Daoy (cell line): Measurements from ENCODE around the gene DOCK4. TPM values are rescaled to one million over a fixed set of nuclear protein-coding genes. Genes with fewer than 3 reads are reported as not detected.

ENCODE experiments used
- DNase-seq: peaks from one replicate; pipeline ENCODE4 v3.0.0-alpha.2; 2015; ENCODE audit warnings: low read depth
- total RNA-seq: library from RNA; depleted of rRNA; stranded (reverse); fragments of >200 nt; shearing (Covaris generic); gene quantifications from 2 replicates; pipeline ENCODE4 v1.2.3, GENCODE V29; 2014

DOCK4 gene
- total RNA-seq, 1 experiment from 2014 or later, result 17.2 TPM

GRCh38 chr7:111770116-111770515 is 436.1 kb downstream of the DOCK4 start:
- no peak for DNase-seq

GRCh38 chr7:111765751-111766643 is 440.2 kb downstream of the DOCK4 start:
- no peak for DNase-seq

- peak; percentile 31 for DNase-seq
Observed at GRCh38 chr7:111763221-111763801, 442.9 kb downstream of the DOCK4 start.

- DNase-seq, result no peak
Observed at GRCh38 chr7:111762799-111763198, 443.4 kb downstream of the DOCK4 start.

- DNase-seq, result no peak
Observed at GRCh38 chr7:111762211-111762610, 444.0 kb downstream of the DOCK4 start.

GRCh38 chr7:111760043-111760442 is 446.2 kb downstream of the DOCK4 start:
- DNase-seq, result no peak

- no peak for DNase-seq
Observed at GRCh38 chr7:111758332-111758731, 447.9 kb downstream of the DOCK4 start.

- peak; percentile 76 for DNase-seq
Observed at GRCh38 chr7:111756687-111757178, 449.5 kb downstream of the DOCK4 start.

GRCh38 chr7:111755383-111755782 is 450.8 kb downstream of the DOCK4 start:
- no peak for DNase-seq

GRCh38 chr7:111753968-111754367 is 452.2 kb downstream of the DOCK4 start:
- no peak for DNase-seq

GRCh38 chr7:111752022-111752582 is 454.1 kb downstream of the DOCK4 start:
- DNase-seq, result peak; percentile 73

- DNase-seq, result no peak
Observed at GRCh38 chr7:111750878-111751277, 455.3 kb downstream of the DOCK4 start.

GRCh38 chr7:111750228-111750627 is 456.0 kb downstream of the DOCK4 start:
- no peak for DNase-seq

- no peak for DNase-seq
Observed at GRCh38 chr7:111749625-111750024, 456.6 kb downstream of the DOCK4 start.

GRCh38 chr7:111747718-111748117 is 458.5 kb downstream of the DOCK4 start:
- DNase-seq, result no peak

- DNase-seq, result no peak
Observed at GRCh38 chr7:111746950-111747349, 459.2 kb downstream of the DOCK4 start.

GRCh38 chr7:111744501-111745155 is 461.6 kb downstream of the DOCK4 start:
- peak; percentile 35 for DNase-seq

- no peak for DNase-seq
Observed at GRCh38 chr7:111743244-111743847, 462.9 kb downstream of the DOCK4 start.

GRCh38 chr7:111741811-111742240 is 464.4 kb downstream of the DOCK4 start:
- DNase-seq, result peak; percentile 71

- DNase-seq, result no peak
Observed at GRCh38 chr7:111740942-111741341, 465.3 kb downstream of the DOCK4 start.

- no peak for DNase-seq
Observed at GRCh38 chr7:111736552-111736874, 469.7 kb downstream of the DOCK4 start.
